K562 (cell line): ENCODE measurements around the gene ZFP92. TPM values are rescaled to one million over a fixed set of nuclear protein-coding genes. Genes with fewer than 3 reads are reported as not detected.

ENCODE experiments used
- ATAC-seq: fragments of 200-7000 bp; cut with Tn5 transposase; 3 replicates; pipeline ENCODE4 v1.9.1; 2020; ENCODE audit warnings: moderate library complexity
- BruUV-seq: library from RNA; stranded (reverse); fragments of 400-500 nt; replicated peaks from 2 replicates; lab custom pipeline; 2021; lab: Mats Ljungman, UMichigan
- CTCF ChIA-PET: fragments of 300-600 bp; formaldehyde crosslinking; extraction: SDS; loops from one replicate; lab custom pipeline; 2021; ENCODE audit warnings: low intra/inter-chr PET ratio; lab: Yijun Ruan, JAX
- POLR2A ChIA-PET: fragments of 300-600, 350-650 bp; sonication (Branson Sonifier 250); formaldehyde crosslinking; extraction: SDS; loops from one replicate; lab custom pipeline; 2021; ENCODE audit warnings: antibody characterized with exemption, inconsistent platforms; lab: Yijun Ruan, JAX
- DNase-seq, 4 experiments: peaks; one replicate each; pipeline versions ENCODE4 v3.0.0 to v3.0.0-alpha.2; 2011 to 2018; ENCODE audit warnings: low spot score in 3 of 4, mixed read lengths in 3 of 4; ENCODE audit errors: extremely low read depth in 1 of 4
- FAIRE-seq: peaks from 2 replicates; lab custom pipeline; 2011; peaks lifted over from hg19 to GRCh38; lab: Jason Lieb, UNC
- H2AFZ ChIP-seq: 2 replicates; pipeline ENCODE4 v1.6.0; 2011; ENCODE audit warnings: low read depth, low read length, control low read depth, inconsistent platforms
- H3K27ac ChIP-seq: fragments of 200-600 bp; 3 replicates; pipeline ENCODE4 v1.8.0; 2011; ENCODE audit warnings: low read depth, mild to moderate bottlenecking, control low read depth, inconsistent platforms, low read length, moderate library complexity, mixed read lengths; ENCODE audit errors: extremely low read depth
- H3K27me3 ChIP-seq, 2 experiments: fragments of 300-600 bp in 1 of 2; 2 replicates in 1 of 2; 3 replicates in 1 of 2; pipeline versions ENCODE4 v1.6.0 to v1.8.0; 2011; ENCODE audit warnings: inconsistent platforms in 2 of 2, low read length in 2 of 2, mild to moderate bottlenecking in 1 of 2, mixed read lengths in 1 of 2, moderate library complexity in 1 of 2; ENCODE audit not compliant: control insufficient read depth in 2 of 2, insufficient read depth in 2 of 2
- H3K36me3 ChIP-seq: fragments of 300-600 bp; 3 replicates; pipeline ENCODE4 v1.8.0; 2011; ENCODE audit warnings: mild to moderate bottlenecking, low read length, inconsistent platforms; ENCODE audit not compliant: control insufficient read depth, insufficient read depth
- H3K4me1 ChIP-seq, 2 experiments: fragments of 200-600 bp in 1 of 2; replicated peaks in 1 of 2; 2 replicates in 1 of 2; 3 replicates in 1 of 2; pipeline versions ENCODE4 v1.5.1 to v1.8.0; 2011; ENCODE audit warnings: inconsistent platforms in 2 of 2, low read length in 2 of 2, mild to moderate bottlenecking in 1 of 2, mixed read lengths in 1 of 2, moderate library complexity in 1 of 2; ENCODE audit not compliant: control insufficient read depth in 2 of 2, insufficient read depth in 2 of 2
- H3K4me2 ChIP-seq: 2 replicates; pipeline ENCODE4 v1.6.1; 2011; ENCODE audit warnings: low read length, control low read depth, inconsistent platforms, mixed read lengths; ENCODE audit not compliant: insufficient read depth
- H3K4me3 ChIP-seq: fragments of 200-600 bp; sonication (generic), shearing (Covaris generic); 2 replicates; pipeline ENCODE4 v1.5.1; 2016; ENCODE audit warnings: control low read depth, inconsistent platforms
- H3K79me2 ChIP-seq: fragments of 200-600 bp; 3 replicates; pipeline ENCODE4 v1.8.0; 2011; ENCODE audit warnings: low read length, inconsistent platforms; ENCODE audit not compliant: control insufficient read depth, insufficient read depth
- H3K9ac ChIP-seq, 2 experiments: 2 replicates each; pipeline versions ENCODE4 v1.6.0 to v1.6.1; 2011; ENCODE audit warnings: low read depth in 2 of 2, low read length in 2 of 2, control low read depth in 1 of 2, inconsistent platforms in 1 of 2, mild to moderate bottlenecking in 1 of 2, mixed read lengths in 1 of 2; ENCODE audit not compliant: insufficient read depth in 1 of 2
- H3K9me1 ChIP-seq: one replicate; pipeline ENCODE4 v1.6.0; 2011; ENCODE audit warnings: inconsistent platforms, mild to moderate bottlenecking, low read length, moderate library complexity; ENCODE audit not compliant: control insufficient read depth, insufficient read depth
- H3K9me3 ChIP-seq: replicated peaks from 2 replicates; pipeline ENCODE4 v1.5.1; 2011; ENCODE audit warnings: low read depth, low read length, inconsistent platforms; ENCODE audit not compliant: control insufficient read depth, insufficient read depth
- H4K20me1 ChIP-seq: replicated peaks from 2 replicates; pipeline ENCODE4 v1.6.1; 2011; ENCODE audit warnings: low read length, inconsistent platforms, mixed read lengths; ENCODE audit not compliant: control insufficient read depth, insufficient read depth
- HIVEP1 ChIP-seq: fragments of 250-450 bp; sonication (Bioruptor Pico); IDR thresholded peaks from 2 replicates; pipeline ENCODE4 v1.4.0; 2020; ENCODE audit warnings: mild to moderate bottlenecking
- HMG20A ChIP-seq: fragments of 450-650 bp; formaldehyde crosslinking; conservative IDR thresholded peaks from 2 replicates; pipeline ENCODE4 v1.4.0; 2020; ENCODE audit warnings: mild to moderate bottlenecking, mixed read lengths
- NCOA6 ChIP-seq: fragments of 450-650 bp; IDR thresholded peaks from 2 replicates; pipeline ENCODE4 v1.6.1; 2017; ENCODE audit warnings: mild to moderate bottlenecking
- RBM34 ChIP-seq: fragments of 200-400 bp; formaldehyde crosslinking; IDR thresholded peaks from 2 replicates; pipeline ENCODE4 v1.6.1; 2018; ENCODE audit warnings: low read length, borderline replicate concordance; ENCODE audit not compliant: insufficient read depth
- SPI1 ChIP-seq: IDR thresholded peaks from 2 replicates; pipeline ENCODE4 v1.6.1; 2011; ENCODE audit warnings: low read depth, low read length, control low read depth, borderline replicate concordance
- ZNF184 ChIP-seq: sonication (generic); formaldehyde crosslinking; IDR thresholded peaks from 2 replicates; pipeline ENCODE4 v1.5.0; 2020; ENCODE audit warnings: missing genetic modification reagents
- ZNF766 ChIP-seq: fragments of 200-800 bp; sonication (Bioruptor generic); conservative IDR thresholded peaks from 2 replicates; pipeline ENCODE4 v1.6.1; 2016; ENCODE audit warnings: missing genetic modification characterization, missing compliant biosample characterization
- WGBS: fragments of 100-300 bp; shearing (Covaris generic); methylation state at CpG from one replicate; pipeline ENCODE4 v1.1.6; 2016; ENCODE audit warnings: low coverage, mixed read lengths; ENCODE audit not compliant: insufficient coverage; ENCODE audit errors: missing lambda C conversion rate; 5-methylcytosine and 5-hydroxymethylcytosine counted together
- in situ Hi-C: fragments of 300-500 bp; cut with MboI; formaldehyde crosslinking; loops from 4 replicates; pipeline ENCODE4 v1.15.0; 2018; ENCODE audit warnings: inconsistent platforms, mixed read lengths
- intact Hi-C: fragments of 100-400 bp; cut with micrococcal nuclease; formaldehyde crosslinking; loops from 2 replicates; pipeline ENCODE4 v1.14.2; 2022
- polyA plus RNA-seq, 8 experiments: library from polyadenylated mRNA; depleted of rRNA in 4 of 8; stranded (reverse) in 5 of 8; unstranded in 3 of 8; fragments of >200 nt; fragmentation: Nextera tagmentation in 2 of 8; fragmentation: Illumina TruSeq in 1 of 8; extraction: Ambion mirVana in 2 of 8; extraction: Trizol in 1 of 8; gene quantifications; 2 replicates each; pipeline versions ENCODE4 v1.2.1 to v1.2.3, GENCODE V29; 2011 to 2014; ENCODE audit warnings: inconsistent platforms in 1 of 8, missing spikeins in 1 of 8
- total RNA-seq, 7 experiments: library from RNA; depleted of rRNA in 6 of 7; stranded (reverse); fragments of >200 nt in 6 of 7; fragmentation: Illumina TruSeq in 2 of 7; extraction: Trizol in 2 of 7; gene quantifications; 2 replicates each; pipeline versions ENCODE4 v1.2.1 to v1.2.3, GENCODE V29; 2011 to 2021; ENCODE audit warnings: low replicate concordance in 1 of 7
- TF ChIP-seq, protein P1 (sequence below): fragments of 250-450 bp; sonication (Bioruptor Pico); IDR thresholded peaks from 2 replicates; pipeline ENCODE4 v1.4.0; 2020; ENCODE audit warnings: mild to moderate bottlenecking
- TF ChIP-seq, protein P2 (sequence below): IDR thresholded peaks from 2 replicates; pipeline ENCODE4 v1.6.1; 2012; ENCODE audit warnings: low read depth, low read length, improper control_type of control experiment, borderline replicate concordance
- TF ChIP-seq, protein P3 (sequence below): IDR thresholded peaks from 2 replicates; pipeline ENCODE4 v1.6.1; 2014; ENCODE audit warnings: antibody characterized with exemption
- TF ChIP-seq, protein P4 (sequence below), 2 experiments: fragments of 450-650 bp; IDR thresholded peaks; 2 replicates each; pipeline ENCODE4 v1.6.1; 2016
- TF ChIP-seq, protein P5 (sequence below), 2 experiments: fragments of 450-650 bp; IDR thresholded peaks; 2 replicates each; pipeline ENCODE4 v1.6.1; 2018; ENCODE audit warnings: mild to moderate bottlenecking in 2 of 2, low read depth in 1 of 2; ENCODE audit not compliant: partially characterized antibody in 2 of 2

The ZFP92 gene
- total and polyA plus RNA-seq, 9 of the 15 experiments (the other 6 are each of a cell fraction or from before 2014, with no cell fraction given), result 0.32 to 3.3 (median 1.8) TPM

DNA sequence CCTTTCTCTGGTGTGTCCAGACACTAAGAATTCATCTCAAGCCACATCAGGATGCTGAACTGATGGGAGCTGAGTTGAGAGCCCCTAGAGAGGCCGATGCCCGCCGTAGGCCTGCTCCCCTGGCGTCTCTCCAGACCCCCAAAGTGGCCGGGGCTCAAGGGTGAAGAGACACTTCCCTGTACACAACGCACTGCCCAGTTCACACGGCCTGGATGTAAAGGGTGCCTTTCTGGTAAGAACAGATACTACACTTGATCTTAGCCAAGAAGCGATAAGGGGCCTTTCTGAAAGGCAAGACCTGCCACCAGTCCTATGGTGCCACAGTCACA is 39.6 kb downstream of the ZFP92 start:
- Histone ChIP-seq H3K9me3 (no peaks in the 10 kb centered on the region), H3K79me2 (no peaks in the 10 kb centered on the region), H3K4me2 (no peak overlapping the region), H3K4me3 (no peak overlapping the region), H3K27ac (no peak overlapping the region), H3K27me3 (no peaks in the 10 kb centered on the region), H2AFZ (no peak overlapping the region), H3K9ac (no peak overlapping the region), H3K36me3 (peaks cover 44% of the 10 kb centered on the region; the same call in 2 of the 3 replicates), H4K20me1 (no peaks in the 10 kb centered on the region), H3K4me1 (peaks cover 0 to 22% of the 10 kb centered on the region in 2 experiments; a peak in 2 of 5 replicates), H3K9me1 (no peaks in the 10 kb centered on the region)
- no peak for DNase-seq
- in situ Hi-C loops, result no loop called here
- intact Hi-C loops, result no loop called here
- ChIA-PET CTCF (no interaction called here), POLR2A (no interaction called here)
- 75% methylated on average over 3 of the region's 8 CpGs for WGBS
- ATAC-seq, result no peak
- no TSS peak for BruUV-seq
- no peak for FAIRE-seq
- TF ChIP-seq HIVEP1 (CRISPR knock-in tag), result no peak
- TF ChIP-seq, protein P1, sequence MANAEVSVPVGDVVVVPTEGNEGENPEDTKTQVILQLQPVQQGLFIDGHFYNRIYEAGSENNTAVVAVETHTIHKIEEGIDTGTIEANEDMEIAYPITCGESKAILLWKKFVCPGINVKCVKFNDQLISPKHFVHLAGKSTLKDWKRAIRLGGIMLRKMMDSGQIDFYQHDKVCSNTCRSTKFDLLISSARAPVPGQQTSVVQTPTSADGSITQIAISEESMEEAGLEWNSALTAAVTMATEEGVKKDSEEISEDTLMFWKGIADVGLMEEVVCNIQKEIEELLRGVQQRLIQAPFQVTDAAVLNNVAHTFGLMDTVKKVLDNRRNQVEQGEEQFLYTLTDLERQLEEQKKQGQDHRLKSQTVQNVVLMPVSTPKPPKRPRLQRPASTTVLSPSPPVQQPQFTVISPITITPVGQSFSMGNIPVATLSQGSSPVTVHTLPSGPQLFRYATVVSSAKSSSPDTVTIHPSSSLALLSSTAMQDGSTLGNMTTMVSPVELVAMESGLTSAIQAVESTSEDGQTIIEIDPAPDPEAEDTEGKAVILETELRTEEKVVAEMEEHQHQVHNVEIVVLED (CRISPR knock-in tag), result no peak
- TF ChIP-seq ZNF766, result no peak
- no peak for TF ChIP-seq HMG20A
- TF ChIP-seq ZNF184 (CRISPR knock-in tag), result no peak
- no peak for TF ChIP-seq NCOA6
- TF ChIP-seq, protein P2, sequence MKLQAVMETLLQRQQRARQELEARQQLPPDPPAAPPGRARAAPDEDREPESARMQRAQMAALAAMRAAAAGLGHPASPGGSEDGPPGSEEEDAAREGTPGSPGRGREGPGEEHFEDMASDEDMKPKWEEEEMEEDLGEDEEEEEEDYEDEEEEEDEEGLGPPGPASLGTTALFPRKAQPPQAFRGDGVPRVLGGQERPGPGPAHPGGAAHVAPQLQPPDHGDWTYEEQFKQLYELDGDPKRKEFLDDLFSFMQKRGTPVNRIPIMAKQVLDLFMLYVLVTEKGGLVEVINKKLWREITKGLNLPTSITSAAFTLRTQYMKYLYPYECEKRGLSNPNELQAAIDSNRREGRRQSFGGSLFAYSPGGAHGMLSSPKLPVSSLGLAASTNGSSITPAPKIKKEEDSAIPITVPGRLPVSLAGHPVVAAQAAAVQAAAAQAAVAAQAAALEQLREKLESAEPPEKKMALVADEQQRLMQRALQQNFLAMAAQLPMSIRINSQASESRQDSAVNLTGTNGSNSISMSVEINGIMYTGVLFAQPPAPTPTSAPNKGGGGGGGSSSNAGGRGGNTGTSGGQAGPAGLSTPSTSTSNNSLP, result no peak
- TF ChIP-seq, protein P3, sequence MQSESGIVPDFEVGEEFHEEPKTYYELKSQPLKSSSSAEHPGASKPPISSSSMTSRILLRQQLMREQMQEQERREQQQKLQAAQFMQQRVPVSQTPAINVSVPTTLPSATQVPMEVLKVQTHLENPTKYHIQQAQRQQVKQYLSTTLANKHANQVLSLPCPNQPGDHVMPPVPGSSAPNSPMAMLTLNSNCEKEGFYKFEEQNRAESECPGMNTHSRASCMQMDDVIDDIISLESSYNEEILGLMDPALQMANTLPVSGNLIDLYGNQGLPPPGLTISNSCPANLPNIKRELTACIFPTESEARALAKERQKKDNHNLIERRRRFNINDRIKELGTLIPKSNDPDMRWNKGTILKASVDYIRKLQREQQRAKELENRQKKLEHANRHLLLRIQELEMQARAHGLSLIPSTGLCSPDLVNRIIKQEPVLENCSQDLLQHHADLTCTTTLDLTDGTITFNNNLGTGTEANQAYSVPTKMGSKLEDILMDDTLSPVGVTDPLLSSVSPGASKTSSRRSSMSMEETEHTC, result no peak
- TF ChIP-seq, protein P4, sequence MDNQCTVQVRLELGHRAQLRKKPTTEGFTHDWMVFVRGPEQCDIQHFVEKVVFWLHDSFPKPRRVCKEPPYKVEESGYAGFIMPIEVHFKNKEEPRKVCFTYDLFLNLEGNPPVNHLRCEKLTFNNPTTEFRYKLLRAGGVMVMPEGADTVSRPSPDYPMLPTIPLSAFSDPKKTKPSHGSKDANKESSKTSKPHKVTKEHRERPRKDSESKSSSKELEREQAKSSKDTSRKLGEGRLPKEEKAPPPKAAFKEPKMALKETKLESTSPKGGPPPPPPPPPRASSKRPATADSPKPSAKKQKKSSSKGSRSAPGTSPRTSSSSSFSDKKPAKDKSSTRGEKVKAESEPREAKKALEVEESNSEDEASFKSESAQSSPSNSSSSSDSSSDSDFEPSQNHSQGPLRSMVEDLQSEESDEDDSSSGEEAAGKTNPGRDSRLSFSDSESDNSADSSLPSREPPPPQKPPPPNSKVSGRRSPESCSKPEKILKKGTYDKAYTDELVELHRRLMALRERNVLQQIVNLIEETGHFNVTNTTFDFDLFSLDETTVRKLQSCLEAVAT (IDR thresholded peaks at IDR 0.05), result no peak
- no peak for TF ChIP-seq RBM34
- TF ChIP-seq, protein P5, sequence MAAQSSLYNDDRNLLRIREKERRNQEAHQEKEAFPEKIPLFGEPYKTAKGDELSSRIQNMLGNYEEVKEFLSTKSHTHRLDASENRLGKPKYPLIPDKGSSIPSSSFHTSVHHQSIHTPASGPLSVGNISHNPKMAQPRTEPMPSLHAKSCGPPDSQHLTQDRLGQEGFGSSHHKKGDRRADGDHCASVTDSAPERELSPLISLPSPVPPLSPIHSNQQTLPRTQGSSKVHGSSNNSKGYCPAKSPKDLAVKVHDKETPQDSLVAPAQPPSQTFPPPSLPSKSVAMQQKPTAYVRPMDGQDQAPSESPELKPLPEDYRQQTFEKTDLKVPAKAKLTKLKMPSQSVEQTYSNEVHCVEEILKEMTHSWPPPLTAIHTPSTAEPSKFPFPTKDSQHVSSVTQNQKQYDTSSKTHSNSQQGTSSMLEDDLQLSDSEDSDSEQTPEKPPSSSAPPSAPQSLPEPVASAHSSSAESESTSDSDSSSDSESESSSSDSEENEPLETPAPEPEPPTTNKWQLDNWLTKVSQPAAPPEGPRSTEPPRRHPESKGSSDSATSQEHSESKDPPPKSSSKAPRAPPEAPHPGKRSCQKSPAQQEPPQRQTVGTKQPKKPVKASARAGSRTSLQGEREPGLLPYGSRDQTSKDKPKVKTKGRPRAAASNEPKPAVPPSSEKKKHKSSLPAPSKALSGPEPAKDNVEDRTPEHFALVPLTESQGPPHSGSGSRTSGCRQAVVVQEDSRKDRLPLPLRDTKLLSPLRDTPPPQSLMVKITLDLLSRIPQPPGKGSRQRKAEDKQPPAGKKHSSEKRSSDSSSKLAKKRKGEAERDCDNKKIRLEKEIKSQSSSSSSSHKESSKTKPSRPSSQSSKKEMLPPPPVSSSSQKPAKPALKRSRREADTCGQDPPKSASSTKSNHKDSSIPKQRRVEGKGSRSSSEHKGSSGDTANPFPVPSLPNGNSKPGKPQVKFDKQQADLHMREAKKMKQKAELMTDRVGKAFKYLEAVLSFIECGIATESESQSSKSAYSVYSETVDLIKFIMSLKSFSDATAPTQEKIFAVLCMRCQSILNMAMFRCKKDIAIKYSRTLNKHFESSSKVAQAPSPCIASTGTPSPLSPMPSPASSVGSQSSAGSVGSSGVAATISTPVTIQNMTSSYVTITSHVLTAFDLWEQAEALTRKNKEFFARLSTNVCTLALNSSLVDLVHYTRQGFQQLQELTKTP (IDR thresholded peaks at IDR 0.05; ENCODE audit: low read depth in 1 of 2, partially characterized antibody in 2 of 2), result no peak
- no peak for TF ChIP-seq SPI1
